Measurements from ENCODE around the gene PPM1M.

The PPM1M gene

GRCh38 chr3:52230889-52231499 lies 14.6 kb upstream of the PPM1M start:
- no peak for ATAC-seq

- peak; percentile 86 to 89 for ATAC-seq
These were observed 13.9 kb upstream of the PPM1M start for GRCh38 chr3:52231502-52232278.

- no peak for ATAC-seq
These were observed 13.1 kb upstream of the PPM1M start for GRCh38 chr3:52232279-52233107.

- no peak for ATAC-seq
These were observed 12.4 kb upstream of the PPM1M start for GRCh38 chr3:52233108-52233591.

- ATAC-seq, result no peak
These were observed 11.6 kb upstream of the PPM1M start for GRCh38 chr3:52233968-52234367.

- ATAC-seq, result no peak
These were observed 10.8 kb upstream of the PPM1M start for GRCh38 chr3:52234516-52235447.

- ATAC-seq, result no peak
These were observed 9.1 kb upstream of the PPM1M start for GRCh38 chr3:52236424-52236886.

GRCh38 chr3:52237006-52237656 lies 8.4 kb upstream of the PPM1M start:
- ATAC-seq, result no peak

GRCh38 chr3:52237657-52238172 lies 7.8 kb upstream of the PPM1M start:
- no peak for ATAC-seq

GRCh38 chr3:52238193-52238760 lies 7.3 kb upstream of the PPM1M start:
- ATAC-seq, result peak; percentile 0 to 1

- ATAC-seq, result peak; percentile 77 to 79
These were observed 6.5 kb upstream of the PPM1M start, which contains the start of gene TWF2 for GRCh38 chr3:52238761-52239701. Gene TWF2 (minus strand): TSS chr3:52239158. CDS start chr3:52239016, 142 bp downstream.

- ATAC-seq, result peak; percentile 36
These were observed 5.3 kb upstream of the PPM1M start for GRCh38 chr3:52240059-52240885.

GRCh38 chr3:52240886-52241370 lies 4.6 kb upstream of the PPM1M start:
- ATAC-seq, result peak; percentile 8 to 11

- no peak for ATAC-seq
These were observed 3.5 kb upstream of the PPM1M start for GRCh38 chr3:52242039-52242438.

GRCh38 chr3:52243791-52244628 lies 1.5 kb upstream of the PPM1M start:
- peak; percentile 15 to 19 for ATAC-seq

GRCh38 chr3:52246264-52246620 lies 683 bp downstream of the PPM1M start:
- ATAC-seq, result peak; percentile 11 to 15

GRCh38 chr3:52246728-52247408 lies 1.3 kb downstream of the PPM1M start:
- no peak for ATAC-seq
